H1 (cell line): ENCODE results near the gene RNF125. TPM values are rescaled to one million over a fixed set of nuclear protein-coding genes. Genes with fewer than 3 reads are reported as not detected.

ENCODE experiments used
- CTCF ChIA-PET: fragments of 300-600 bp; sonication (Branson Sonifier 250); formaldehyde crosslinking; loops from one replicate; lab custom pipeline; 2021; ENCODE audit not compliant: partially characterized antibody; lab: Charles Lee
- POLR2A ChIA-PET: fragments of 300-600 bp; sonication (Branson Sonifier 250); formaldehyde crosslinking; loops from one replicate; lab custom pipeline; 2021; ENCODE audit warnings: inconsistent platforms; ENCODE audit not compliant: partially characterized antibody; lab: Charles Lee
- DNase-seq, 2 experiments: peaks; one replicate each; pipeline versions ENCODE4 v3.0.0 to v3.0.0-alpha.2; 2010 to 2022; ENCODE audit warnings: low spot score in 2 of 2, low read depth in 1 of 2, mixed read lengths in 1 of 2
- FAIRE-seq: peaks from 2 replicates; lab custom pipeline; 2011; peaks lifted over from hg19 to GRCh38; lab: Jason Lieb, UNC
- H2AFZ ChIP-seq: 2 replicates; pipeline ENCODE4 v1.8.1; 2012; ENCODE audit warnings: low read length, inconsistent platforms
- H2AK5ac ChIP-seq: 2 replicates; pipeline ENCODE4 v1.6.1; 2013; ENCODE audit warnings: low read depth, low read length
- H2BK120ac ChIP-seq: replicated peaks from 2 replicates; pipeline ENCODE3; 2013; ENCODE audit warnings: low read depth, low read length, inconsistent platforms
- H2BK12ac ChIP-seq: 2 replicates; pipeline ENCODE4 v1.6.1; 2013; ENCODE audit warnings: low read depth, low read length
- H2BK15ac ChIP-seq: 2 replicates; pipeline ENCODE4 v1.6.1; 2013; ENCODE audit warnings: low read length
- H2BK20ac ChIP-seq: 2 replicates; pipeline ENCODE4 v1.6.1; 2013; ENCODE audit warnings: low read length
- H2BK5ac ChIP-seq: 2 replicates; pipeline ENCODE4 v1.6.1; 2013; ENCODE audit warnings: low read depth, low read length
- H3K14ac ChIP-seq: 2 replicates; pipeline ENCODE4 v1.6.1; 2013; ENCODE audit warnings: inconsistent platforms; ENCODE audit not compliant: insufficient read length
- H3K18ac ChIP-seq: 2 replicates; pipeline ENCODE4 v1.6.1; 2013; ENCODE audit warnings: low read length; ENCODE audit errors: extremely low read depth
- H3K23ac ChIP-seq: 2 replicates; pipeline ENCODE4 v1.6.1; 2013; ENCODE audit warnings: inconsistent platforms; ENCODE audit not compliant: insufficient read length
- H3K23me2 ChIP-seq: 2 replicates; pipeline ENCODE4 v1.6.1; 2013; ENCODE audit warnings: low read depth, low read length
- H3K27ac ChIP-seq: 2 replicates; pipeline ENCODE4 v1.6.1; 2011; ENCODE audit warnings: low read depth, low read length, inconsistent platforms
- H3K27me3 ChIP-seq, 4 experiments: replicated peaks in 1 of 4; 1 replicate in 1 of 4; 2 replicates in 3 of 4; pipeline versions ENCODE4 v1.6.1 to v1.8.1; 2011 to 2013; ENCODE audit warnings: low read length in 3 of 4, mild to moderate bottlenecking in 3 of 4, inconsistent platforms in 2 of 4, mixed read lengths in 2 of 4, moderate library complexity in 1 of 4; ENCODE audit not compliant: control insufficient read depth in 3 of 4, insufficient read depth in 3 of 4; ENCODE audit errors: extremely low read depth in 1 of 4
- H3K36me3 ChIP-seq, 4 experiments: 2 replicates each; pipeline versions ENCODE4 v1.6.1 to v1.8.1; 2011 to 2013; ENCODE audit warnings: mild to moderate bottlenecking in 4 of 4, low read length in 3 of 4, moderate library complexity in 2 of 4, control low read depth in 1 of 4, inconsistent platforms in 1 of 4; ENCODE audit not compliant: insufficient read depth in 4 of 4, control insufficient read depth in 2 of 4
- H3K4ac ChIP-seq: replicated peaks from 2 replicates; pipeline ENCODE3; 2013; ENCODE audit warnings: low read length, low read depth, mixed read lengths, inconsistent platforms; ENCODE audit not compliant: insufficient read length
- H3K4me1 ChIP-seq, 4 experiments: replicated peaks in 1 of 4; 1 replicate in 1 of 4; 2 replicates in 3 of 4; pipeline versions ENCODE4 v1.6.1 to v1.8.1; 2011 to 2013; ENCODE audit warnings: low read length in 3 of 4, inconsistent platforms in 2 of 4, mixed read lengths in 1 of 4; ENCODE audit not compliant: insufficient read depth in 4 of 4, control insufficient read depth in 3 of 4
- H3K4me2 ChIP-seq, 2 experiments: 2 replicates each; pipeline versions ENCODE4 v1.6.1 to v1.8.1; 2011 to 2013; ENCODE audit warnings: low read depth in 2 of 2, low read length in 2 of 2, control low read depth in 1 of 2, inconsistent platforms in 1 of 2, mild to moderate bottlenecking in 1 of 2; ENCODE audit not compliant: insufficient read depth in 1 of 2
- H3K4me3 ChIP-seq, 4 experiments: fragments of 200-600, 300-600 bp in 1 of 4; sonication (generic), shearing (Covaris generic), sonication (Bioruptor Twin) in 1 of 4; 2 replicates each; pipeline versions ENCODE4 v1.5.1 to v1.8.1; 2011 to 2016; ENCODE audit warnings: low read length in 4 of 4, low read depth in 3 of 4, control low read depth in 2 of 4, inconsistent platforms in 2 of 4, mild to moderate bottlenecking in 2 of 4, mixed read lengths in 1 of 4, moderate library complexity in 1 of 4; ENCODE audit not compliant: insufficient read depth in 2 of 4; ENCODE audit errors: extremely low read depth in 1 of 4
- H3K56ac ChIP-seq: replicated peaks from 2 replicates; pipeline ENCODE3; 2013; ENCODE audit warnings: low read depth, mild to moderate bottlenecking, mixed read lengths, low read length, inconsistent platforms; ENCODE audit not compliant: insufficient read length
- H3K79me1 ChIP-seq: 2 replicates; pipeline ENCODE4 v1.6.1; 2013; ENCODE audit warnings: low read depth, low read length, control low read depth
- H3K79me2 ChIP-seq, 2 experiments: 2 replicates each; pipeline versions ENCODE4 v1.6.1 to v1.8.1; 2012 to 2013; ENCODE audit warnings: low read length in 2 of 2, mild to moderate bottlenecking in 2 of 2, inconsistent platforms in 1 of 2; ENCODE audit not compliant: insufficient read depth in 2 of 2, control insufficient read depth in 1 of 2
- H3K9ac ChIP-seq, 4 experiments: replicated peaks in 1 of 4; 1 replicate in 1 of 4; 2 replicates in 3 of 4; pipeline versions ENCODE4 v1.6.1 to v1.8.1; 2011 to 2013; ENCODE audit warnings: low read depth in 3 of 4, low read length in 3 of 4, control low read depth in 2 of 4, mild to moderate bottlenecking in 2 of 4, moderate library complexity in 2 of 4, inconsistent platforms in 1 of 4; ENCODE audit errors: extremely low read depth in 1 of 4
- H3K9me3 ChIP-seq, 2 experiments: 2 replicates each; pipeline versions ENCODE4 v1.6.1 to v1.8.1; 2012 to 2013; ENCODE audit warnings: mild to moderate bottlenecking in 2 of 2, moderate library complexity in 2 of 2, control low read depth in 1 of 2, inconsistent platforms in 1 of 2, low read depth in 1 of 2, low read length in 1 of 2, mixed read lengths in 1 of 2; ENCODE audit not compliant: insufficient read depth in 2 of 2
- H4K20me1 ChIP-seq, 2 experiments: replicated peaks in 1 of 2; 2 replicates each; pipeline versions ENCODE3 to v1.8.1; 2011 to 2013; ENCODE audit warnings: inconsistent platforms in 2 of 2, low read length in 2 of 2, mild to moderate bottlenecking in 1 of 2; ENCODE audit not compliant: insufficient read depth in 2 of 2, control insufficient read depth in 1 of 2
- H4K5ac ChIP-seq: 2 replicates; pipeline ENCODE4 v1.6.1; 2013; ENCODE audit warnings: low read length, low read depth, mixed read lengths, inconsistent platforms; ENCODE audit not compliant: insufficient read length
- H4K8ac ChIP-seq: 2 replicates; pipeline ENCODE4 v1.8.0; 2013; ENCODE audit warnings: mild to moderate bottlenecking, moderate library complexity, low read length, inconsistent platforms; ENCODE audit not compliant: insufficient read depth; ENCODE audit errors: extremely low read depth
- H4K91ac ChIP-seq: replicated peaks from 2 replicates; pipeline ENCODE3; 2013; ENCODE audit warnings: low read length, mixed read lengths, inconsistent platforms; ENCODE audit not compliant: insufficient read length
- BCL11A ChIP-seq, 2 experiments: IDR thresholded peaks; one replicate each; pipeline ENCODE4 v1.6.1; 2011; ENCODE audit warnings: low read depth in 2 of 2, low read length in 2 of 2, mild to moderate bottlenecking in 2 of 2
- CBX8 ChIP-seq: fragments of 300-800, 300-1000 bp; sonication (generic); IDR thresholded peaks from 2 replicates; pipeline ENCODE4 v1.7.1; 2016; ENCODE audit warnings: low read depth, low read length, borderline replicate concordance
- CHD2 ChIP-seq: IDR thresholded peaks from 2 replicates; pipeline ENCODE4 v1.6.1; 2012; ENCODE audit warnings: low read length, improper control_type of control experiment
- CREB1 ChIP-seq: IDR thresholded peaks from 2 replicates; pipeline ENCODE4 v1.6.1; 2012; ENCODE audit warnings: inconsistent platforms
- EGR1 ChIP-seq: IDR thresholded peaks from 2 replicates; pipeline ENCODE4 v1.6.1; 2011; ENCODE audit warnings: low read depth, low read length, borderline replicate concordance
- HDAC2 ChIP-seq, 2 experiments: fragments of 300-600 bp in 1 of 2; sonication (generic) in 1 of 2; IDR thresholded peaks; 2 replicates each; pipeline ENCODE4 v1.6.1; 2011 to 2012; ENCODE audit warnings: low read depth in 2 of 2, low read length in 2 of 2, mild to moderate bottlenecking in 2 of 2, moderate library complexity in 2 of 2, borderline replicate concordance in 1 of 2, inconsistent platforms in 1 of 2
- HDAC6 ChIP-seq: IDR thresholded peaks from one replicate; pipeline ENCODE4 v1.7.1; 2012; ENCODE audit warnings: low read depth, mild to moderate bottlenecking, inconsistent platforms, low read length, moderate library complexity
- KDM1A ChIP-seq: fragments of 200-600, 300-600 bp; sonication (generic); IDR thresholded peaks from 2 replicates; pipeline ENCODE4 v1.7.1; 2016; ENCODE audit warnings: mild to moderate bottlenecking, low read length, borderline replicate concordance
- RAD21 ChIP-seq, 2 experiments: IDR thresholded peaks in 1 of 2; conservative IDR thresholded peaks in 1 of 2; 2 replicates each; pipeline ENCODE4 v1.6.1; 2011; ENCODE audit warnings: low read depth in 2 of 2, low read length in 2 of 2, improper control_type of control experiment in 1 of 2, inconsistent platforms in 1 of 2, mild to moderate bottlenecking in 1 of 2, moderate library complexity in 1 of 2
- RBBP5 ChIP-seq: IDR thresholded peaks from 2 replicates; pipeline ENCODE4 v1.7.1; 2012; ENCODE audit warnings: low read depth, mild to moderate bottlenecking, inconsistent platforms, low read length, moderate library complexity, borderline replicate concordance
- SIN3A ChIP-seq, 2 experiments: IDR thresholded peaks in 1 of 2; conservative IDR thresholded peaks in 1 of 2; 2 replicates each; pipeline ENCODE4 v1.6.1; 2011 to 2012; ENCODE audit warnings: low read length in 2 of 2, improper control_type of control experiment in 1 of 2, low read depth in 1 of 2, mild to moderate bottlenecking in 1 of 2
- WGBS, 2 experiments: shearing (Covaris generic) in 1 of 2; methylation state at CpG; one replicate each; pipeline versions ENCODE4 v1.1.6 to v1.1.7; 2013 to 2015; ENCODE audit warnings: low lambda C conversion rate in 2 of 2, mixed read lengths in 2 of 2, inconsistent platforms in 1 of 2, low coverage in 1 of 2, missing lambda C conversion rate in 1 of 2; ENCODE audit not compliant: insufficient replicate concordance in 2 of 2, insufficient coverage in 1 of 2, insufficient read length in 1 of 2; ENCODE audit errors: extremely low coverage in 1 of 2, missing lambda C conversion rate in 1 of 2; 5-methylcytosine and 5-hydroxymethylcytosine counted together
- polyA plus RNA-seq, 7 experiments: library from polyadenylated mRNA; depleted of rRNA in 3 of 7; stranded (reverse) in 5 of 7; unstranded in 2 of 7; fragments of >200 nt in 5 of 7; fragments of 200-250 nt in 2 of 7; gene quantifications; 1 replicate in 5 of 7; 2 replicates in 1 of 7; 4 replicates in 1 of 7; pipeline versions ENCODE4 v1.2.1 to v1.2.3, GENCODE V29; 2011 to 2013; ENCODE audit warnings: missing spikeins in 2 of 7, mixed read lengths in 2 of 7
- total RNA-seq: library from RNA; stranded (reverse); fragmentation: NEBNext Ultra II Directional; extraction: Animal tissue kit (Norgen Biotek cat#: 25700); gene quantifications from 2 replicates; pipeline ENCODE4 v1.2.1, GENCODE V29; 2021
- TF ChIP-seq, protein P1 (sequence below): IDR thresholded peaks from 2 replicates; pipeline ENCODE4 v1.6.1; 2012; ENCODE audit warnings: inconsistent platforms

The RNF125 gene
- total and polyA plus RNA-seq, 2 of the 8 experiments (the other 6 are each of a cell fraction or from before 2014, with no cell fraction given) = 14.3 to 15.2 TPM

- no peak overlapping the region for H3K18ac ChIP-seq
- H3K79me1 ChIP-seq = peaks cover 8% of the 10 kb centered on the region
- ChIA-PET CTCF (no interaction called here), POLR2A (no interaction called here)
- peak in 1 of 2 experiments; percentile 68 for DNase-seq
- no peaks in the 10 kb centered on the region for H3K9me3 ChIP-seq
- H3K79me2 ChIP-seq = peaks cover 23 to 51% of the 10 kb centered on the region in 2 experiments
- H3K4me1 ChIP-seq = peaks cover 0 to 3% (median 3%) of the 10 kb centered on the region in 4 experiments; a peak in 3 of 7 replicates
- H3K9ac ChIP-seq = peak overlapping the region; percentile 67 to 91 (median 86)
- H2BK120ac ChIP-seq = no peak overlapping the region
- H4K5ac ChIP-seq = no peak overlapping the region
- peaks cover 6 to 11% of the 10 kb centered on the region in 2 experiments for H4K20me1 ChIP-seq
- no peak overlapping the region for H2BK15ac ChIP-seq
- H3K4me2 ChIP-seq = peak overlapping the region; percentile 80 to 85
- H2AFZ ChIP-seq = no peak overlapping the region
- no peak overlapping the region for H3K4ac ChIP-seq
- no peak overlapping the region for H2AK5ac ChIP-seq
- peaks cover 5% of the 10 kb centered on the region; the same call in 1 of the 2 replicates for H3K23me2 ChIP-seq
- H4K8ac ChIP-seq = peak overlapping the region; percentile 43; the same call in 1 of the 2 replicates
- 1% methylated on average over 30 of the region's 32 CpGs; no CpG with 5 or more reads in 1 of the 2 experiments for WGBS, 2 experiments
- H2BK12ac ChIP-seq = no peak overlapping the region
- H3K56ac ChIP-seq = no peak overlapping the region
- peak overlapping the region; percentile 70 to 92 (median 85) for H3K4me3 ChIP-seq
- no peak for FAIRE-seq
- peak overlapping the region; percentile 97; the same call in 1 of the 2 replicates for H2BK5ac ChIP-seq
- H3K27ac ChIP-seq = peak overlapping the region; percentile 74; the same call in 1 of the 2 replicates
- H3K23ac ChIP-seq = no peak overlapping the region
- no peak overlapping the region for H3K14ac ChIP-seq
- H2BK20ac ChIP-seq = no peak overlapping the region
- no peaks in the 10 kb centered on the region for H3K27me3 ChIP-seq
- H3K36me3 ChIP-seq = peaks cover 0 to 10% (median 0%) of the 10 kb centered on the region in 4 experiments; a peak in 1 of 8 replicates
- no peak overlapping the region for H4K91ac ChIP-seq
- TF ChIP-seq EGR1 (no peak), RBBP5 (no peak), RAD21 (IDR thresholded peaks at IDR 0.05 in 1 of 2, conservative IDR thresholded peaks at IDR 0.05 in 1 of 2; ENCODE audit: low read depth in 2 of 2, low read length in 2 of 2) (no peak), BCL11A (IDR thresholded peaks at IDR 0.05; ENCODE audit: low read depth in 2 of 2, low read length in 2 of 2) (no peak), KDM1A (no peak), CBX8 (no peak), HDAC6 (no peak), HDAC2 (IDR thresholded peaks at IDR 0.05; ENCODE audit: borderline replicate concordance in 1 of 2, low read depth in 2 of 2, low read length in 2 of 2) (peak in 1 of 2 experiments; percentile 45; a peak in 1 of 4 replicates), CHD2 (no peak), CREB1 (no peak), SIN3A (conservative IDR thresholded peaks at IDR 0.05 in 1 of 2, IDR thresholded peaks at IDR 0.05 in 1 of 2; ENCODE audit: low read depth in 1 of 2, low read length in 2 of 2) (peak in 1 of 2 experiments; percentile 65; a peak in 2 of 4 replicates)
- TF ChIP-seq, protein P1, sequence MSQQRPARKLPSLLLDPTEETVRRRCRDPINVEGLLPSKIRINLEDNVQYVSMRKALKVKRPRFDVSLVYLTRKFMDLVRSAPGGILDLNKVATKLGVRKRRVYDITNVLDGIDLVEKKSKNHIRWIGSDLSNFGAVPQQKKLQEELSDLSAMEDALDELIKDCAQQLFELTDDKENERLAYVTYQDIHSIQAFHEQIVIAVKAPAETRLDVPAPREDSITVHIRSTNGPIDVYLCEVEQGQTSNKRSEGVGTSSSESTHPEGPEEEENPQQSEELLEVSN = no peak; the same call in 1 of the 2 replicates
These were observed 74.5 kb downstream of the RNF125 start for GRCh38 chr18:32093102-32093511.
